MM.1S (cell line): Measurements from ENCODE around the gene DISC1.

Experiments used
- DNase-seq: peaks from one replicate; pipeline ENCODE4 v3.0.0-alpha.2; 2015
- H2AFZ ChIP-seq: fragments of 300-600 bp; sonication (generic); 2 replicates; pipeline ENCODE4 v1.6.0; 2016; ENCODE audit warnings: antibody characterized with exemption, low read length
- H3F3A ChIP-seq: fragments of 300-600 bp; sonication (generic); 2 replicates; pipeline ENCODE4 v1.6.1; 2016; ENCODE audit warnings: mild to moderate bottlenecking, antibody characterized with exemption, low read length, moderate library complexity, mixed read lengths; ENCODE audit not compliant: insufficient read depth
- H3K27ac ChIP-seq: fragments of 300-600 bp; sonication (generic); 2 replicates; pipeline ENCODE4 v1.5.1; 2016; ENCODE audit warnings: mild to moderate bottlenecking, low read length
- H3K27me3 ChIP-seq: fragments of 300-600 bp; sonication (generic); replicated peaks from 2 replicates; pipeline ENCODE4 v1.6.0; 2016; ENCODE audit warnings: low read length; ENCODE audit not compliant: insufficient read depth
- H3K36me3 ChIP-seq: fragments of 300-600 bp; sonication (generic); replicated peaks from 2 replicates; pipeline ENCODE4 v1.6.1; 2016; ENCODE audit warnings: mild to moderate bottlenecking, low read length, mixed read lengths; ENCODE audit not compliant: insufficient read depth
- H3K4me1 ChIP-seq: fragments of 300-600 bp; sonication (generic); 2 replicates; pipeline ENCODE4 v1.6.1; 2016; ENCODE audit warnings: low read length, mixed read lengths
- H3K4me2 ChIP-seq: fragments of 300-600 bp; sonication (generic); 2 replicates; pipeline ENCODE4 v1.6.0; 2016; ENCODE audit warnings: low read depth, low read length
- H3K4me3 ChIP-seq: fragments of 300-600 bp; sonication (generic); 2 replicates; pipeline ENCODE4 v1.5.1; 2016; ENCODE audit warnings: low read length, mixed read lengths
- H3K79me2 ChIP-seq: fragments of 300-600 bp; sonication (generic); 2 replicates; pipeline ENCODE4 v1.6.1; 2016; ENCODE audit warnings: mixed run types, low read length, mixed read lengths
- H3K9ac ChIP-seq: fragments of 300-600 bp; sonication (generic); 2 replicates; pipeline ENCODE4 v1.6.1; 2016; ENCODE audit warnings: low read length, mixed read lengths
- H3K9me2 ChIP-seq: fragments of 300-600 bp; sonication (generic); replicated peaks from 2 replicates; pipeline ENCODE4 v1.6.1; 2016; ENCODE audit warnings: mild to moderate bottlenecking, low read length, mixed read lengths; ENCODE audit not compliant: insufficient read depth
- H3K9me3 ChIP-seq: fragments of 300-600 bp; sonication (generic); replicated peaks from 2 replicates; pipeline ENCODE4 v1.6.1; 2016; ENCODE audit warnings: mild to moderate bottlenecking, low read length, mixed read lengths; ENCODE audit not compliant: insufficient read depth
- H4K20me1 ChIP-seq: fragments of 300-600 bp; sonication (generic); 2 replicates; pipeline ENCODE4 v1.6.1; 2016; ENCODE audit warnings: mild to moderate bottlenecking, low read length, moderate library complexity, mixed read lengths; ENCODE audit not compliant: insufficient read depth
- CTCF ChIP-seq: fragments of 300-600 bp; sonication (generic); IDR thresholded peaks from 2 replicates; pipeline ENCODE4 v1.5.1; 2016; ENCODE audit warnings: antibody characterized with exemption, low read length, mixed read lengths
- EZH2 ChIP-seq: fragments of 300-600 bp; sonication (generic); optimal IDR thresholded peaks from 2 replicates; pipeline ENCODE3; 2017; ENCODE audit warnings: low read depth, mild to moderate bottlenecking, antibody characterized with exemption, low read length, mixed read lengths
- EZH2phosphoT487 ChIP-seq: fragments of 300-600 bp; sonication (generic); IDR thresholded peaks from 2 replicates; pipeline ENCODE4 v1.6.1; 2018; ENCODE audit warnings: antibody characterized with exemption, low read length

Gene DISC1

GRCh38 chr1:232005300-232005699, 378.7 kb downstream of the DISC1 start:
- TF ChIP-seq CTCF = no peak
- no peak for TF ChIP-seq EZH2phosphoT487
- TF ChIP-seq EZH2 = no peak
- no peaks in the 10 kb centered on the region for H3K27me3 ChIP-seq
- no peak overlapping the region for H3K4me3 ChIP-seq
- no peak overlapping the region for H2AFZ ChIP-seq
- DNase-seq = no peak
- no peaks in the 10 kb centered on the region for H3K36me3 ChIP-seq
- H3K9ac ChIP-seq = no peak overlapping the region
- no peaks in the 10 kb centered on the region for H3K9me2 ChIP-seq
- no peak overlapping the region for H3K27ac ChIP-seq
- H4K20me1 ChIP-seq = no peaks in the 10 kb centered on the region
- no peaks in the 10 kb centered on the region for H3K79me2 ChIP-seq
- no peaks in the 10 kb centered on the region for H3F3A ChIP-seq
- no peaks in the 10 kb centered on the region for H3K4me1 ChIP-seq
- no peak overlapping the region for H3K4me2 ChIP-seq
- no peaks in the 10 kb centered on the region for H3K9me3 ChIP-seq

- no peaks in the 10 kb centered on the region for H3K9me3 ChIP-seq
- no peaks in the 10 kb centered on the region for H4K20me1 ChIP-seq
- no peaks in the 10 kb centered on the region for H3K79me2 ChIP-seq
- no peak overlapping the region for H2AFZ ChIP-seq
- no peaks in the 10 kb centered on the region for H3F3A ChIP-seq
- no peaks in the 10 kb centered on the region for H3K27me3 ChIP-seq
- H3K36me3 ChIP-seq = no peaks in the 10 kb centered on the region
- H3K9me2 ChIP-seq = no peaks in the 10 kb centered on the region
- no peak overlapping the region for H3K9ac ChIP-seq
- no peak overlapping the region for H3K4me3 ChIP-seq
- no peak overlapping the region for H3K4me2 ChIP-seq
- no peak for DNase-seq
- TF ChIP-seq EZH2 (no peak), CTCF (no peak)
- H3K4me1 ChIP-seq = no peaks in the 10 kb centered on the region
- no peak overlapping the region for H3K27ac ChIP-seq
Observed at GRCh38 chr1:232009741-232010140, 383.2 kb downstream of the DISC1 start.

- no peak overlapping the region for H3K4me2 ChIP-seq
- no peak overlapping the region for H3K27ac ChIP-seq
- no peaks in the 10 kb centered on the region for H4K20me1 ChIP-seq
- H3K79me2 ChIP-seq = no peaks in the 10 kb centered on the region
- TF ChIP-seq CTCF (no peak), EZH2 (no peak), EZH2phosphoT487 (no peak)
- no peak for DNase-seq
- no peaks in the 10 kb centered on the region for H3K27me3 ChIP-seq
- H3K9me3 ChIP-seq = no peaks in the 10 kb centered on the region
- no peaks in the 10 kb centered on the region for H3K4me1 ChIP-seq
- no peaks in the 10 kb centered on the region for H3F3A ChIP-seq
- H3K36me3 ChIP-seq = no peaks in the 10 kb centered on the region
- no peak overlapping the region for H2AFZ ChIP-seq
- H3K9ac ChIP-seq = no peak overlapping the region
- H3K9me2 ChIP-seq = no peaks in the 10 kb centered on the region
- H3K4me3 ChIP-seq = no peak overlapping the region
Observed at GRCh38 chr1:232011961-232012360, 385.4 kb downstream of the DISC1 start.
